CD4-positive, alpha-beta T cell treated with Interleukin-15 for 4 hours (primary cell): ENCODE measurements around the gene GTF2IRD1.
A peak's percentile ranks its signal among the peaks of the same experiment; 100 is the strongest.
"Not testable (repeated sequence)": the region's sequence is repeated elsewhere in the genome, so short reads cannot be mapped to it uniquely, and the experiment has no call there.

Experiments
- DNase-seq: peaks from one replicate; pipeline ENCODE4 v3.0.0-alpha.2; 2020; ENCODE audit warnings: low spot score

Gene GTF2IRD1

GRCh38 chr7:74599244-74599643, 145.5 kb downstream of the GTF2IRD1 start:
- no peak for DNase-seq

GRCh38 chr7:74604326-74605020, 150.8 kb downstream of the GTF2IRD1 start:
- no peak for DNase-seq

- peak; percentile 17 for DNase-seq
Measured at GRCh38 chr7:74606101-74606908, 152.6 kb downstream of the GTF2IRD1 start.

- no peak for DNase-seq
Measured at GRCh38 chr7:74606909-74607510, 153.3 kb downstream of the GTF2IRD1 start.

GRCh38 chr7:74612015-74612829, 158.5 kb downstream of the GTF2IRD1 start:
- DNase-seq, result no peak

GRCh38 chr7:74615933-74616780, 162.5 kb downstream of the GTF2IRD1 start:
- no peak for DNase-seq

GRCh38 chr7:74617180-74617744, 163.6 kb downstream of the GTF2IRD1 start:
- no peak for DNase-seq

GRCh38 chr7:74619235-74619860, 165.6 kb downstream of the GTF2IRD1 start:
- DNase-seq, result no peak

- DNase-seq, result no peak
Measured at GRCh38 chr7:74622228-74622749, 168.6 kb downstream of the GTF2IRD1 start.

- DNase-seq, result no peak
Measured at GRCh38 chr7:74623135-74623534, 169.4 kb downstream of the GTF2IRD1 start.

- peak; percentile 13 for DNase-seq
Measured at GRCh38 chr7:74625446-74625845, 171.7 kb downstream of the GTF2IRD1 start.

- no peak for DNase-seq
Measured at GRCh38 chr7:74627661-74628411, 174.1 kb downstream of the GTF2IRD1 start.

GRCh38 chr7:74632505-74632904, 178.8 kb downstream of the GTF2IRD1 start:
- DNase-seq, result no peak

GRCh38 chr7:74633451-74633921, 179.8 kb downstream of the GTF2IRD1 start:
- no peak for DNase-seq

- no peak for DNase-seq
Measured at GRCh38 chr7:74637745-74638144, 184.0 kb downstream of the GTF2IRD1 start.

- DNase-seq, result peak; percentile 82
Measured at GRCh38 chr7:74650055-74650454, 196.3 kb downstream of the GTF2IRD1 start.

GRCh38 chr7:74650493-74651132, 196.9 kb downstream of the GTF2IRD1 start:
- DNase-seq, result not testable (repeated sequence)

GRCh38 chr7:74651133-74651504, 197.4 kb downstream of the GTF2IRD1 start:
- not testable (repeated sequence) for DNase-seq
